ENCODE measurements around the gene GALK2.

GRCh38 chr15:49154799-49155109 is 15.3 kb upstream of the GALK2 start:
- TF ChIP-seq CTCF (IDR thresholded peaks at IDR 0.05 in 8 of 11, conservative IDR thresholded peaks at IDR 0.05 in 3 of 11) (no peak), POLR2AphosphoS5 (IDR thresholded peaks at IDR 0.05) (no peak)

Measured in spleen (tissue), 7 donors.